HepG2 (cell line): ENCODE data around the gene NDOR1. TPM values are rescaled to one million over a fixed set of nuclear protein-coding genes. Genes with fewer than 3 reads are reported as not detected.
A peak's percentile ranks its signal among the peaks of the same experiment; 100 is the strongest.

Experiments
- ESRRA ChIP-seq: sonication (generic); formaldehyde crosslinking; IDR thresholded peaks from 2 replicates; pipeline ENCODE4 v1.5.1; 2020; ENCODE audit warnings: mild to moderate bottlenecking, low read depth, missing genetic modification reagents
- HMGA1 ChIP-seq: sonication (generic); formaldehyde crosslinking; conservative IDR thresholded peaks from 2 replicates; pipeline ENCODE4 v1.4.0; 2020; ENCODE audit warnings: missing genetic modification reagents
- KDM2A ChIP-seq: sonication (generic); formaldehyde crosslinking; IDR thresholded peaks from 2 replicates; pipeline ENCODE4 v1.4.0; 2020; ENCODE audit warnings: low read depth, missing genetic modification reagents, borderline replicate concordance
- KDM5B ChIP-seq: sonication (generic); formaldehyde crosslinking; IDR thresholded peaks from 2 replicates; pipeline ENCODE4 v1.4.0; 2020; ENCODE audit warnings: missing genetic modification reagents, mild to moderate bottlenecking, borderline replicate concordance
- MAF1 ChIP-seq: sonication (generic); formaldehyde crosslinking; IDR thresholded peaks from 2 replicates; pipeline ENCODE4 v1.5.0; 2020; ENCODE audit warnings: missing genetic modification reagents, borderline replicate concordance
- PCBP2 ChIP-seq: fragments of 200-400 bp; formaldehyde crosslinking; optimal IDR thresholded peaks from 2 replicates; pipeline ENCODE3; 2018; ENCODE audit warnings: low read length, low read depth; ENCODE audit not compliant: poor library complexity, severe bottlenecking
- RFX5 ChIP-seq: IDR thresholded peaks from 2 replicates; pipeline ENCODE4 v1.6.1; 2011; ENCODE audit warnings: low read depth, low read length, improper control_type of control experiment
- SMC3 ChIP-seq: IDR thresholded peaks from 2 replicates; pipeline ENCODE4 v1.6.1; 2011; ENCODE audit warnings: low read length, improper control_type of control experiment
- THAP11 ChIP-seq: IDR thresholded peaks from 2 replicates; pipeline ENCODE4 v1.6.1; 2016; ENCODE audit warnings: missing biosample characterization, missing genetic modification reagents
- ZKSCAN5 ChIP-seq: sonication (generic); formaldehyde crosslinking; IDR thresholded peaks from 2 replicates; pipeline ENCODE4 v1.5.1; 2020; ENCODE audit warnings: mild to moderate bottlenecking, missing genetic modification reagents
- ZNF354B ChIP-seq: sonication (generic); formaldehyde crosslinking; IDR thresholded peaks from 2 replicates; pipeline ENCODE4 v1.8.0; 2022; ENCODE audit warnings: mild to moderate bottlenecking, missing genetic modification reagents
- ZNF550 ChIP-seq: sonication (generic); formaldehyde crosslinking; IDR thresholded peaks from 2 replicates; pipeline ENCODE4 v1.4.0; 2020; ENCODE audit warnings: mild to moderate bottlenecking, missing genetic modification reagents, borderline replicate concordance
- ZNF720 ChIP-seq: sonication (generic); formaldehyde crosslinking; IDR thresholded peaks from 2 replicates; pipeline ENCODE4 v1.4.0; 2020; ENCODE audit warnings: missing genetic modification reagents
- ZNF749 ChIP-seq: sonication (generic); formaldehyde crosslinking; IDR thresholded peaks from 2 replicates; pipeline ENCODE4 v1.8.0; 2022; ENCODE audit warnings: mild to moderate bottlenecking, missing genetic modification reagents, moderate library complexity, borderline replicate concordance
- ZNF777 ChIP-seq: sonication (generic); formaldehyde crosslinking; IDR thresholded peaks from 2 replicates; pipeline ENCODE4 v1.4.0; 2020; ENCODE audit warnings: missing genetic modification reagents
- ZSCAN25 ChIP-seq: sonication (generic); formaldehyde crosslinking; IDR thresholded peaks from 2 replicates; pipeline ENCODE4 v1.8.0; 2022; ENCODE audit warnings: mild to moderate bottlenecking, missing genetic modification reagents
- ZSCAN31 ChIP-seq: sonication (generic); formaldehyde crosslinking; IDR thresholded peaks from 2 replicates; pipeline ENCODE4 v1.5.0; 2020; ENCODE audit warnings: low read depth, mild to moderate bottlenecking, missing genetic modification reagents
- polyA plus RNA-seq, 8 experiments: library from polyadenylated mRNA; depleted of rRNA in 3 of 8; stranded (reverse) in 7 of 8; unstranded in 1 of 8; fragments of >200 nt; fragmentation: Illumina TruSeq in 4 of 8; extraction: Trizol in 4 of 8; gene quantifications; 2 replicates each; pipeline versions ENCODE4 v1.2.1 to v1.2.3, GENCODE V29; 2011 to 2016; ENCODE audit warnings: low read depth in 4 of 8, missing spikeins in 1 of 8, mixed read lengths in 1 of 8; ENCODE audit not compliant: insufficient read depth in 1 of 8
- total RNA-seq, 5 experiments: library from RNA; depleted of rRNA; stranded (reverse); fragments of >200 nt; fragmentation: Illumina TruSeq; extraction: Trizol; gene quantifications; 2 replicates each; pipeline ENCODE4 v1.2.3, GENCODE V29; 2016; ENCODE audit warnings: low read depth in 1 of 5
- TF ChIP-seq, protein P1 (sequence below), 2 experiments: fragments of 450-650 bp in 1 of 2; sonication (generic) in 1 of 2; formaldehyde crosslinking; IDR thresholded peaks; 2 replicates each; pipeline versions ENCODE4 v1.5.0 to v1.8.0; 2020 to 2022; ENCODE audit warnings: mild to moderate bottlenecking in 1 of 2, missing genetic modification reagents in 1 of 2
- TF ChIP-seq, protein P2 (sequence below): IDR thresholded peaks from 2 replicates; pipeline ENCODE4 v1.6.1; 2016; ENCODE audit warnings: control low read depth
- TF ChIP-seq, protein P3 (sequence below): IDR thresholded peaks from 2 replicates; pipeline ENCODE4 v1.6.1; 2012; ENCODE audit warnings: inconsistent platforms
- TF ChIP-seq, protein P4 (sequence below): sonication (generic); formaldehyde crosslinking; IDR thresholded peaks from 2 replicates; pipeline ENCODE4 v1.5.0; 2020; ENCODE audit warnings: missing genetic modification reagents, mild to moderate bottlenecking, borderline replicate concordance
- TF ChIP-seq, protein P5 (sequence below): sonication (generic); formaldehyde crosslinking; IDR thresholded peaks from 2 replicates; pipeline ENCODE4 v1.8.0; 2022; ENCODE audit warnings: missing genetic modification reagents, low read depth, mild to moderate bottlenecking, borderline replicate concordance
- TF ChIP-seq, protein P6 (sequence below): sonication (generic); formaldehyde crosslinking; IDR thresholded peaks from 2 replicates; pipeline ENCODE4 v1.4.0; 2020; ENCODE audit warnings: missing genetic modification reagents
- TF ChIP-seq, protein P7 (sequence below): sonication (generic); IDR thresholded peaks from 2 replicates; pipeline ENCODE4 v1.6.1; 2016; ENCODE audit warnings: low read depth, borderline replicate concordance

Gene NDOR1
- total and polyA plus RNA-seq, 2 of the 13 experiments (the other 11 are each of a cell fraction or from before 2014, with no cell fraction given), result 3.6 to 8.7 TPM

DNA sequence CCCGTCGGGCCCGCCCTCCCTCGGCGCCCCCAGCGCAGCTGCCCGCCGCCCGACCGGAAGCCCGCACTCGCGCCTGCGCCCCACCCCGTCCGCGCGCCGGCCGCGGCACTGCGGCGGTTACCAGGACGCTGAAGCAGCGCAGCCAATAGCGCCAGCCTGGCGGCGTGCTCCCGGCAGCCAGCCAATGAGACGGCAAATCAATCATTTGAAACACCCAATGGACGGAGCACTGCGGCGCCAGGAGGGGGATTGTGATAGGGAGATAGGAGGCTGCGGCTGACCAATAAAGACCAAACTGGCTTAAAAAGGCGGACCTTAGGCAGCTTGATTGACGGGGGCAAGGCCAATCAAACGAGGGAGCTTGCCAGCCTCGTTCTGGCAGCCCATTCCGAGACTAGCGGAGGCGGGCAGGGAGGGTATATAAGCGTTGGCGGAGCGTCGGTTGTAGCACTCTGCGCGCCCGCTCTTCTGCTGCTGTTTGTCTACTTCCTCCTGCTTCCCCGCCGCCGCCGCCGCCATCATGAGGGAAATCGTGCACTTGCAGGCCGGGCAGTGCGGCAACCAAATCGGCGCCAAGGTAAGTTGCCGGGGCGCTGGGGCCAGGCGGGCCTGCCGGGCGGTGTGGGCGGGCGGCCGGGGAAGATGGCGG is 35.5 kb downstream of the NDOR1 start, which contains the start of gene TUBB4B (continued):
- TF ChIP-seq THAP11 (CRISPR knock-in tag) (peak; percentile 77; the same call in 1 of the 2 replicates), HMGA1 (CRISPR knock-in tag) (no peak), ZNF354B (CRISPR knock-in tag) (no peak), MAF1 (CRISPR knock-in tag) (no peak), ZNF720 (CRISPR knock-in tag) (peak; percentile 62; the same call in 1 of the 2 replicates), KDM2A (CRISPR knock-in tag) (no peak; the same call in 1 of the 2 replicates), ZSCAN31 (CRISPR knock-in tag) (no peak; the same call in 1 of the 2 replicates), ESRRA (CRISPR knock-in tag) (no peak), ZNF550 (no peak), RFX5 (peak; percentile 40), ZKSCAN5 (CRISPR knock-in tag) (no peak), SMC3 (no peak), ZNF777 (CRISPR knock-in tag) (no peak; the same call in 1 of the 2 replicates), ZNF749 (CRISPR knock-in tag) (peak; percentile 66; the same call in 1 of the 2 replicates), ZSCAN25 (no peak), KDM5B (CRISPR knock-in tag) (no peak; the same call in 1 of the 2 replicates), PCBP2 (no peak)
- TF ChIP-seq, protein P1, sequence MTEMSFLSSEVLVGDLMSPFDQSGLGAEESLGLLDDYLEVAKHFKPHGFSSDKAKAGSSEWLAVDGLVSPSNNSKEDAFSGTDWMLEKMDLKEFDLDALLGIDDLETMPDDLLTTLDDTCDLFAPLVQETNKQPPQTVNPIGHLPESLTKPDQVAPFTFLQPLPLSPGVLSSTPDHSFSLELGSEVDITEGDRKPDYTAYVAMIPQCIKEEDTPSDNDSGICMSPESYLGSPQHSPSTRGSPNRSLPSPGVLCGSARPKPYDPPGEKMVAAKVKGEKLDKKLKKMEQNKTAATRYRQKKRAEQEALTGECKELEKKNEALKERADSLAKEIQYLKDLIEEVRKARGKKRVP (CRISPR knock-in tag; IDR thresholded peaks at IDR 0.05), result no peak
- TF ChIP-seq, protein P2, sequence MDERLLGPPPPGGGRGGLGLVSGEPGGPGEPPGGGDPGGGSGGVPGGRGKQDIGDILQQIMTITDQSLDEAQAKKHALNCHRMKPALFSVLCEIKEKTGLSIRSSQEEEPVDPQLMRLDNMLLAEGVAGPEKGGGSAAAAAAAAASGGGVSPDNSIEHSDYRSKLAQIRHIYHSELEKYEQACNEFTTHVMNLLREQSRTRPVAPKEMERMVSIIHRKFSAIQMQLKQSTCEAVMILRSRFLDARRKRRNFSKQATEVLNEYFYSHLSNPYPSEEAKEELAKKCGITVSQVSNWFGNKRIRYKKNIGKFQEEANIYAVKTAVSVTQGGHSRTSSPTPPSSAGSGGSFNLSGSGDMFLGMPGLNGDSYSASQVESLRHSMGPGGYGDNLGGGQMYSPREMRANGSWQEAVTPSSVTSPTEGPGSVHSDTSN (CRISPR knock-in tag), result peak; percentile 99
- TF ChIP-seq, protein P3, sequence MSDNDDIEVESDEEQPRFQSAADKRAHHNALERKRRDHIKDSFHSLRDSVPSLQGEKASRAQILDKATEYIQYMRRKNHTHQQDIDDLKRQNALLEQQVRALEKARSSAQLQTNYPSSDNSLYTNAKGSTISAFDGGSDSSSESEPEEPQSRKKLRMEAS, result no peak
- TF ChIP-seq, protein P4, sequence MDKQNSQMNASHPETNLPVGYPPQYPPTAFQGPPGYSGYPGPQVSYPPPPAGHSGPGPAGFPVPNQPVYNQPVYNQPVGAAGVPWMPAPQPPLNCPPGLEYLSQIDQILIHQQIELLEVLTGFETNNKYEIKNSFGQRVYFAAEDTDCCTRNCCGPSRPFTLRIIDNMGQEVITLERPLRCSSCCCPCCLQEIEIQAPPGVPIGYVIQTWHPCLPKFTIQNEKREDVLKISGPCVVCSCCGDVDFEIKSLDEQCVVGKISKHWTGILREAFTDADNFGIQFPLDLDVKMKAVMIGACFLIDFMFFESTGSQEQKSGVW, result no peak
- TF ChIP-seq, protein P5, sequence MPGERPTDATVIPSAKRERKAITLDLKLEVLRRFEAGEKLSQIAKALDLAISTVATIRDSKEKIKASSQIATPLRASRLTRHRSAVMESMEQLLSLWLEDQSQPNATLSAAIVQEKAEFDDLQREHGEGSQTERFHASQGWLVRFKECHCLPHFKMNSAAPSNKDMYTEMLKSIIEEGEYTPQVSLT (CRISPR knock-in tag), result no peak; the same call in 1 of the 2 replicates
- TF ChIP-seq, protein P6, sequence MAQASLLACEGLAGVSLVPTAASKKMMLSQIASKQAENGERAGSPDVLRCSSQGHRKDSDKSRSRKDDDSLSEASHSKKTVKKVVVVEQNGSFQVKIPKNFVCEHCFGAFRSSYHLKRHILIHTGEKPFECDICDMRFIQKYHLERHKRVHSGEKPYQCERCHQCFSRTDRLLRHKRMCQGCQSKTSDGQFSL (CRISPR knock-in tag), result no peak
- TF ChIP-seq, protein P7, sequence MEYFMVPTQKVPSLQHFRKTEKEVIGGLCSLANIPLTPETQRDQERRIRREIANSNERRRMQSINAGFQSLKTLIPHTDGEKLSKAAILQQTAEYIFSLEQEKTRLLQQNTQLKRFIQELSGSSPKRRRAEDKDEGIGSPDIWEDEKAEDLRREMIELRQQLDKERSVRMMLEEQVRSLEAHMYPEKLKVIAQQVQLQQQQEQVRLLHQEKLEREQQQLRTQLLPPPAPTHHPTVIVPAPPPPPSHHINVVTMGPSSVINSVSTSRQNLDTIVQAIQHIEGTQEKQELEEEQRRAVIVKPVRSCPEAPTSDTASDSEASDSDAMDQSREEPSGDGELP, result no peak
